Activated naive CD4-positive, alpha-beta T cell treated with anti-CD3 and anti-CD28 coated beads for 36 hours (primary cell): ENCODE measurements around the gene CSRP1. TPM values are rescaled to one million over a fixed set of nuclear protein-coding genes. Genes with fewer than 3 reads are reported as not detected.

ENCODE experiments used
- CTCF ChIA-PET: fragments of 350-600 bp; sonication (Branson Sonifier 250); formaldehyde crosslinking; loops from one replicate; lab custom pipeline; 2021; ENCODE audit warnings: antibody characterized with exemption; lab: Charles Lee
- DNase-seq: peaks from one replicate; pipeline ENCODE4 v3.0.0-alpha.2; 2020
- H3K27ac Mint-ChIP-seq: one replicate; pipeline ENCODE4 v1.8.0; 2021; ENCODE audit warnings: mild to moderate bottlenecking, mixed read lengths
- H3K27me3 Mint-ChIP-seq: one replicate; pipeline ENCODE4 v1.8.0; 2021; ENCODE audit warnings: low read depth, mixed read lengths
- H3K36me3 Mint-ChIP-seq: one replicate; pipeline ENCODE4 v1.8.0; 2021; ENCODE audit warnings: low read depth, mixed read lengths
- H3K4me1 Mint-ChIP-seq: one replicate; pipeline ENCODE4 v1.8.0; 2021; ENCODE audit warnings: low read depth, mixed read lengths
- H3K4me3 Mint-ChIP-seq: one replicate; pipeline ENCODE4 v1.8.0; 2021; ENCODE audit warnings: mild to moderate bottlenecking, moderate library complexity, mixed read lengths
- H3K9me3 Mint-ChIP-seq: one replicate; pipeline ENCODE4 v1.8.0; 2021; ENCODE audit warnings: mixed read lengths
- intact Hi-C: fragments of 100-400 bp; cut with micrococcal nuclease; formaldehyde crosslinking; loops from one replicate; pipeline ENCODE4 v1.15.1; 2023
- total RNA-seq, 2 experiments: library from RNA; stranded (reverse); gene quantifications; one replicate each; pipeline ENCODE4 v1.2.3, GENCODE V29; 2021

Gene CSRP1
- total RNA-seq, 2 experiments from 2014 or later, result 35.7 to 36.6 TPM

DNA sequence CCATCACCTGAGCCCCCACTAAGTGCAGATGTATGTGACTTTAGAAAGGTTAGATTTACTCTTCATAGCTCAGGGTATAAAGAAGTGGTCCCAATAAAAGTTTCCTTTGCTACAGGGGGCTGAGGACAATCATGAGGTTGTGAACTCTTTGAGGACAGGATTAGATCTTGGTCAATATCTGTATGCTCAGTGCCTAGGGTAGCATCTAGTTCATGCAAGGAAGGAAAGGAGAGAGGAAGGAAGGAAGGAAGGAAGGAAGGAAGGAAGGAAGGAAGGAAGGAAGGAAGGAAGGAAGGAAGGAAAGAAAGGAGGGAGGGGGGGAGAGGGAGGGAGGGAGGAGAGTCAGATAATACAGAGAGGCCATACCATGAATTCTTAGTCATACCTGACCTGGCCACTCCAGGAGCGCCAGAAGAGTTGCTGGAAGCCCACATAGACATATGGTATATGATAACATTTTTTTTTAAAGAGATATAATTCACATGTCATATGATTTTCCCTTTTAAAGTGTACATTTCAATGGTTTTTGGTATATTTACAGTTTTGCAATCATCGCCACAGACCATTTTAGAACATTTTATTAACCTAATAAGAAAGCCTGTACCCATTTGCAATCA is 9.7 kb upstream of the CSRP1 start:
- H3K4me1 Mint-ChIP-seq, result no peaks in the 10 kb centered on the region
- H3K36me3 Mint-ChIP-seq, result peaks cover 19% of the 10 kb centered on the region
- no peaks in the 10 kb centered on the region for H3K27me3 Mint-ChIP-seq
- CTCF ChIA-PET, result interaction anchor here (2.3 to 16.2 kb wide), 4 partner anchors 13 to 81 kb away, joined by 10 to 287 read pairs (median 95); no protein-coding TSS in a partner anchor
- no peak overlapping the region for H3K4me3 Mint-ChIP-seq
- intact Hi-C loops, result no loop called here
- H3K27ac Mint-ChIP-seq, result no peak overlapping the region
- no peaks in the 10 kb centered on the region for H3K9me3 Mint-ChIP-seq
- no peak for DNase-seq

DNA sequence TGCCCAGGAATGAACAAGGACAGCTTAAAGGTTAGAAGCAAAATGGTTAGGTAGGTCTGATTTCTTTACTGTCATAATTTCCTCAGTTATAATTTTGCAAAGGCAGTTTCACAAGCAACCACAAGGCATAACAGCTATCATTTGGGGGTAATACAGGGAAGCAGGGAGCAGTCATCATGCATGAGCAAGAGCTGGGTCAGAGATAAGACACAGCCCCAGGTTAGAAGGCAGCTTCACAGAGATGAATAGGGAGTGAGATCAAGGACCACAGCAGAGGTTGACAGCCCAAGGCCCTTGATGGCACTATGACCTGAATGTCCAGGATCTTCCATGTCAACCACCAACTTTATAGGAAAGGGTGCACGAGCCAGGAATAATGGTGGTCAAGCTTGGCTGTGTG is 9.0 kb upstream of the CSRP1 start:
- Mint-ChIP-seq H3K27ac (no peak overlapping the region), H3K27me3 (no peaks in the 10 kb centered on the region)

DNA sequence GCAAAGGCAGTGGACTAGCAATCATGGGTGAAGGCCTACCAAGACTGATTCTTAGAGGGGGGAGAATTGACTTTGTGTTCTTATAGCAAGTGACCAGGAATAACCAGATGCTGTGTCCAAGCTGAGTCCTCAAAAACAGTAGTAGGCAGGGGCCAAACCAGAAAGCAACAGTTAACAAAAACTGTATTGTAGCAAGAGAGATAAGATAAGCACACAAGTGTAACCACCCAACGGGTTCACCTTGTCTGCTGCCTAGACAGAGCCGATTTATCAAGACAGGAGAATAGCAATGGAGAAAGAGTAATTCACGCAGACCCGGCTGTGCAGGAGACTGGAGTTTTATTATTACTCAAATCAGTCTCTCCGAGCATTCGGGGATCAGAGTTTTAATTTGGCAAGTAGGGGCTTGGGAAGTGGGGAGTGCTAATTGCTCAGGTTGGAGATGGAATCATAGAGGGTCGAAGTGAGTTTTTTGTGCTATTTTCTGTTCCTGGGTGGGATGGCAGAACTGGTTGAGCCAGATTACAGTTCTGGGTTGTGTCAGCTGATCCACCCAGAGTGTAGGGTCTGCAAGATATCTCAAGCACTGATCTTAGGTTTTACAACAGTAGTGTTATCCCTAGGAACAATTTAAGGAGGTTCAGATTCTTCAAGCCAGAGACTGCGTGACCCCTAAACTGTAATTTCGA is 8.3 kb upstream of the CSRP1 start:
- Mint-ChIP-seq H3K9me3 (no peaks in the 10 kb centered on the region), H3K27ac (no peak overlapping the region)

More for the DNA sequence above, 9.0 kb upstream of the CSRP1 start:
- H3K36me3 Mint-ChIP-seq, result peaks cover 17% of the 10 kb centered on the region
- intact Hi-C loops, result no loop called here
- no peak for DNase-seq
- CTCF ChIA-PET, result interaction anchor here (0.9 to 16.2 kb wide), 6 partner anchors 9 to 261 kb away, joined by 3 to 287 read pairs (median 40); partner anchors contain the start of gene CSRP1
- no peaks in the 10 kb centered on the region for H3K4me1 Mint-ChIP-seq
- no peaks in the 10 kb centered on the region for H3K9me3 Mint-ChIP-seq
- no peak overlapping the region for H3K4me3 Mint-ChIP-seq

DNA sequence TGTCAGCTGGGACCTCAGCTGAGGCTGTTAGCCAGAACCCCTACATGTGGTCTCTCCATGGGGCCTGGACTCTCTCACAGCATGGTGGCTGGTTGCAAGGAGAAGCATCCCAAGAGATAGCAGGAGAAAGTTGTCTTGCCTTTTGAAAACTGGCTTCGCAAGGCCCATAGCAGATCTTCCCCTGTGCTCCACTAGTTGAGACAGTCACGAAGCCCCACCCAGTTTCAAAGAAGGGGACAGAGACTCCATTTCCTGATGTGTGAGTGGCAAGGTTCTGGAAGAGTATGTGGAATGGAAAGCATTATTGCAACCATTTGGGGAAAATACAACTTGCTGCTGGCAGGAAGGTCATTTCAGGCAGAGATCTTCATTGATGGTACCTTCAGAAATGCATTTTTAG is 7.5 kb upstream of the CSRP1 start:
- H3K9me3 Mint-ChIP-seq, result no peaks in the 10 kb centered on the region
- no peak overlapping the region for H3K4me3 Mint-ChIP-seq
- peaks cover 3% of the 10 kb centered on the region for H3K4me1 Mint-ChIP-seq
- peaks cover 11% of the 10 kb centered on the region for H3K36me3 Mint-ChIP-seq
- no peak for DNase-seq
- intact Hi-C loops, result no loop called here
- CTCF ChIA-PET, result interaction anchor here (1.5 to 16.2 kb wide), 11 partner anchors 8 to 81 kb away, joined by 4 to 287 read pairs (median 19); no protein-coding TSS in a partner anchor
- H3K27ac Mint-ChIP-seq, result no peak overlapping the region
- H3K27me3 Mint-ChIP-seq, result no peaks in the 10 kb centered on the region

More for the DNA sequence above, 8.3 kb upstream of the CSRP1 start:
- DNase-seq, result no peak
- Mint-ChIP-seq H3K4me3 (no peak overlapping the region), H3K36me3 (peaks cover 13% of the 10 kb centered on the region), H3K27me3 (no peaks in the 10 kb centered on the region), H3K4me1 (no peaks in the 10 kb centered on the region)
- CTCF ChIA-PET, result interaction anchor here (0.9 to 16.2 kb wide), 6 partner anchors 8 to 261 kb away, joined by 3 to 287 read pairs (median 40); partner anchors contain the start of gene CSRP1
- intact Hi-C loops, result no loop called here

DNA sequence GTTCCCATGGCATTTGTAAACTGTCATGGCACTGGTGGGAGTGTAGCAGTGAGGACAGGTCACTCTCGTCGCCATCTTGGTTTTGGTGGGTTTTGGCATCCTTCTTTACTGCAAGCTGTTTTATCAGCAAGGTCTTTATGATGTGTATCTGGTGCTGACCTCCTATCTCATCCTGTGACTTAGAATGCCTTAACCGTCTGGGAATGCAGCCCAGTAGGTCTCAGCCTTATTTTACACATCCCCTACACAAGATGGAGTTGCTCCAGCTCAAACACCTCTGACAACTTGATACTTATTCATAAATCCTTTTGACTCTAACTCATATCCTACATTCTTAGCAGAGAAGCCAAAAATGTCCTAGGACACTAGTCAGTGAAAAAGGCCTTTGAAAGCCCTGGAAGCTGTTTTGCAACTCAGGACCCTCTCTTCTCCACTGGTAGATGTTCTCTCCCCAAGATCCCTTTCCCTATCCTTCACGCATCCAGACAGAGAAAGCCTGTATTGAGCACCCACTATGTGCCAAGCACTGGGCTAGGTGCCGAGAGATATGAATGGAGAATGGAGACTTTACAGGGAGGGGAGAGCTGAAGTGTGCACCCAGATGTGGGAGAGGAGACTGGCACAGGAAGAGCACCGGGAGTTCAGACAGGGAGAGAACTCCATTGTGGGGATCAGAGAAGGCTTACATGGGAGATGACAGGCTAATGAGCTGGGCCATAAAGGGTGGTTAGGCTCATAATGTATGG is 6.7 kb upstream of the CSRP1 start:
- peaks cover 11% of the 10 kb centered on the region for H3K36me3 Mint-ChIP-seq
- H3K4me3 Mint-ChIP-seq, result no peak overlapping the region
- CTCF ChIA-PET, result interaction anchor here (0.6 to 16.2 kb wide), 28 partner anchors 7 to 490 kb away, joined by 3 to 287 read pairs (median 4); partner anchors contain the start of genes IPO9 and KIF21B
- H3K9me3 Mint-ChIP-seq, result no peaks in the 10 kb centered on the region
- peaks cover 3% of the 10 kb centered on the region for H3K4me1 Mint-ChIP-seq
- no peaks in the 10 kb centered on the region for H3K27me3 Mint-ChIP-seq
- no peak overlapping the region for H3K27ac Mint-ChIP-seq
- intact Hi-C loops, result loop anchor here (1.0 kb wide), 3 partner anchors 31 to 77 kb away; no protein-coding TSS in a partner anchor
- no peak for DNase-seq

DNA sequence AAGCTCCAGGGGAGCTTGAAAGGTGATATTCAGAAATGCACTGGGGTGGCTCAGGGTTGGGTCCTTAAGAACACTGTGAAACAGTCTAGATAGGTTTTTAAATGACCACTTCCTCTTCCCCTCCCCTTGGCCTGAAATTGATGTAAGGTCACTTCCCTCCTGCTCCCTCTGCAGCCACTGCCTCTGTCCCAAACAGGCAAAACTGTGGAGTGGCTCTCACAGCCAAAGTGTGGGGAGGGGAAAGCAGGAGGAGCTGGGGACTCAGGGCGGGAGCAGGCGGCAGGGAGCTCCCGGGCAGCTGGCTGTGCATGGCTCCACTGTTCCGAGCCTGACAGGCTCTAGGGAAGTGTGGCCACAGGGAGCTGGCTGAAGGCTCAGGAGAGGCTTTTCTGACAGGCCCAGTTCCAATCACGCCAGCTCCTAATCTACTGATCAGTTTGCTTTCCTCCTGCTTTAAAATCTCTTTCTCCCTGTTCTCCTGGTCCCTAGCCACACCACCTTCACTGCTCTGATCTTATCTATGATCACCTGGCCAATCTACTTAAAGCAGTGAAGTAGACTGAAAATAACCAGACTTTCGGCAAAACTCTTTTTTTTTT is 5.1 kb upstream of the CSRP1 start:
- H3K27ac Mint-ChIP-seq, result no peak overlapping the region
- H3K9me3 Mint-ChIP-seq, result no peaks in the 10 kb centered on the region
- DNase-seq, result no peak
- intact Hi-C loops, result no loop called here
- H3K4me1 Mint-ChIP-seq, result peaks cover 14% of the 10 kb centered on the region
- H3K27me3 Mint-ChIP-seq, result no peaks in the 10 kb centered on the region
- CTCF ChIA-PET, result interaction anchor here (0.6 to 16.2 kb wide), 24 partner anchors 8 to 356 kb away, joined by 3 to 287 read pairs (median 6); no protein-coding TSS in a partner anchor
- H3K36me3 Mint-ChIP-seq, result peaks cover 7% of the 10 kb centered on the region
- H3K4me3 Mint-ChIP-seq, result no peak overlapping the region

DNA sequence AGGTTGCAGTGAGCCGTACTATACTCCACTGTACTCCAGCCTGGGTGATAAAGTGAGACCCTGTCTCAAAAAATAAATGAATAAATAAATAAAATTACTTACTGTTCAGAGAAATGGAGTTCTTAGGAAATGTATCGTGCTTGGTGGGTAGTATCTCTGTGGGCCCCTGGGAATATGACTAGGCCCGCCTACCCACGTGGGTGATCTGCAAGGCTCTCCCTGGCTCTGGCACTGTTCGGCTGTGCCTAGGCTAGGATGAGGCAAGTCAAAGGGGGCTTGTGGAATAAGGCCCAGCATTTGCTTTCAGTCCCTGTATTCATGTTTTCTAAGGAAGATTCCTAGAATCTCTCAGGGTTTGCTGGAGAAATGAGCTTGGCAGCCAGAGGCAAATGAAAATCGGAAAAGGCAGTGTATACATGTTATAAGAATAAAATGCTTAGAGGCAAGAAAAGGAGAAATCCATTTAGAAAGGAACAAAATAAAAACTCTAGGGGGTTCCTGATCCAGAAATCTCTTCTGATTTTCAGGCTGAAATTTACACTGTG is 4.5 kb upstream of the CSRP1 start:
- Mint-ChIP-seq H3K27me3 (no peaks in the 10 kb centered on the region), H3K9me3 (no peaks in the 10 kb centered on the region), H3K36me3 (peaks cover 7% of the 10 kb centered on the region), H3K4me3 (no peak overlapping the region), H3K4me1 (peaks cover 14% of the 10 kb centered on the region), H3K27ac (no peak overlapping the region)
- DNase-seq, result no peak
- CTCF ChIA-PET, result interaction anchor here (0.8 to 16.2 kb wide), 10 partner anchors 8 to 76 kb away, joined by 3 to 287 read pairs (median 26); no protein-coding TSS in a partner anchor
- intact Hi-C loops, result no loop called here

DNA sequence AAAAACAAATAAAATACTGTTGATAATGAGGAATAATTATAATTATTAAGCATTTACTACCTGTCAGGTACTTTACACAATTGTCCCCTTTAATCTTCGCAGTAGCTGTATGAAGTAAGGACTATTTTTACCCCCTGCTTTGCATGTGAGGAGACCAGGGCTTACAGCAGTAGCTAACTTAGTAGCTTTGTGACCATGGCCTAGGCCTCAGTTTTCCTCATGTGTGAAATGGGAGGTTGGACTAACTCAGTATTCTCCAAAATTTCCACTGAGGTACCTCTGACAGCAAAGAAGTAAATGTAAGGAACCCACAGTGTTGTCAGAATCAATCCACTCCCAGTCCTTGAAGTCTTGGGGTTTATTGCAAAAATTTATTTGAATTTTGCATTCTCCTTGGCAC is 3.8 kb upstream of the CSRP1 start:
- no peaks in the 10 kb centered on the region for H3K9me3 Mint-ChIP-seq
- peaks cover 7% of the 10 kb centered on the region for H3K36me3 Mint-ChIP-seq
- intact Hi-C loops, result no loop called here
- peaks cover 21% of the 10 kb centered on the region for H3K4me1 Mint-ChIP-seq
- CTCF ChIA-PET, result interaction anchor here (3.7 to 16.2 kb wide), 5 partner anchors 8 to 75 kb away, joined by 19 to 287 read pairs (median 69); no protein-coding TSS in a partner anchor
- no peak overlapping the region for H3K27ac Mint-ChIP-seq
- no peaks in the 10 kb centered on the region for H3K27me3 Mint-ChIP-seq
- no peak for DNase-seq
- no peak overlapping the region for H3K4me3 Mint-ChIP-seq

DNA sequence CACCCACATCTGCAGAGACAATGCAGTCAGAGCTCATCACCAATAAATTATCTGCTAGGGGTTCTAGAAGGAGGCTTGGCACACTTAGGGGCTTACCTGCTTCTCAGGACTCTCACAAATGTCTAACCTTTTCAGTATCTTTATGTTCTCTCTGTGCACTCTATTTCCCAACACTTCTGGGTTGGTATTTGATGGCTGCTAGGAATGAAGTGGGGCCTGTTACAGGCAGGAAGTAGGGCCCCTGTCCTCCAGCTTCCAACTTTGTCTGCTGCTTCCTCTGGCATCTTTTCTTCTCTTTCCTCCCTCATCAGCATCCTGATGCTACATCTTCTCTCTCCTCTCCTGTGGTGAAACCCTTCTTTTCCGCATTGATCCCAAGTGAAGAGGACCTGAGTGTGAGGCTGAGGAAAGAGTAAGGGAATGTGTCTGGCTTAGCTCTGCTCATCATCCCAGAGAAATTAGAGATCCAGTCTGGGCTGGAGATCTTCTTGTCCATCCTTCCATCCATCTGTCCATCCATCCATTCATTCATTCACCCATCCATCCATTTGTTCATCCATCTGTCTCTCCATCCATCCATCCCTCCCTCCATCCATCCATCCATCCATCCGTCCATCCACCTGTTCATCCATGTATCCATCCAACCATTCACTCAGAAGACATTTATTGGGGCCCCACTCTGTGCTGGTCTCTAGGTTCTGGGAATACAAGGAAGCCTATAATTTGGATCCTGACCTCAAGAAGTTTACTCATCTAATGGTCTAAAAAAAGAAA is 2.9 kb upstream of the CSRP1 start:
- CTCF ChIA-PET, result interaction anchor here (0.8 to 16.2 kb wide), 4 partner anchors 20 to 74 kb away, joined by 3 to 287 read pairs (median 77); no protein-coding TSS in a partner anchor
- H3K27ac Mint-ChIP-seq, result no peak overlapping the region
- DNase-seq, result no peak
- H3K36me3 Mint-ChIP-seq, result peaks cover 5% of the 10 kb centered on the region
- H3K27me3 Mint-ChIP-seq, result no peaks in the 10 kb centered on the region
- peaks cover 29% of the 10 kb centered on the region for H3K4me1 Mint-ChIP-seq
- intact Hi-C loops, result loop anchor here (10.0 kb wide), 1 partner anchor 845 kb away; the partner anchor contains the start of gene DDX59
- no peaks in the 10 kb centered on the region for H3K9me3 Mint-ChIP-seq
- H3K4me3 Mint-ChIP-seq, result no peak overlapping the region

DNA sequence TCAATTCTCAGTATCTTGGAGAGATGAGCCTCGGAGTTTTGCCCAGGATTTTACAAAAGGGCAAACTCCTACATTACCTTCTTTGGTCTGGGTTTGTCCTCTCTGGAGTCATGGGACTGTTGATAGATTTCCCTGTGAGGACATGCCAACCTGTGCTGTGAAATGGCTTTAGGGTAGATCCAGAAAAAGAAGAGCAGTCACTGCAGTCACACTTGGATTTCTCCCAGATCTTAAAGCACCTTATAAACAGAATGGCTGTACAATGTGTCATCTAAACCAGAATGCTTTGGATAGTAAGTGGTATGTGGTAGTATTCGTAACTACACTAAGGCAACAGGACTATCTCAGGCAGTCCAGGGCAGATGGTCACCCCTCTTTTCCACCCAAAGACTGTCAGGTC is 1.9 kb upstream of the CSRP1 start:
- DNase-seq, result no peak
- Mint-ChIP-seq H3K27ac (no peak overlapping the region), H3K27me3 (no peaks in the 10 kb centered on the region), H3K36me3 (no peaks in the 10 kb centered on the region), H3K4me3 (no peak overlapping the region), H3K4me1 (peaks cover 33% of the 10 kb centered on the region), H3K9me3 (no peaks in the 10 kb centered on the region)
- CTCF ChIA-PET, result interaction anchor here (8.6 to 16.2 kb wide), 2 partner anchors 25 to 62 kb away, joined by 121 to 287 read pairs; no protein-coding TSS in a partner anchor
- intact Hi-C loops, result loop anchor here (10.0 kb wide), 1 partner anchor 844 kb away; the partner anchor contains the start of gene DDX59

DNA sequence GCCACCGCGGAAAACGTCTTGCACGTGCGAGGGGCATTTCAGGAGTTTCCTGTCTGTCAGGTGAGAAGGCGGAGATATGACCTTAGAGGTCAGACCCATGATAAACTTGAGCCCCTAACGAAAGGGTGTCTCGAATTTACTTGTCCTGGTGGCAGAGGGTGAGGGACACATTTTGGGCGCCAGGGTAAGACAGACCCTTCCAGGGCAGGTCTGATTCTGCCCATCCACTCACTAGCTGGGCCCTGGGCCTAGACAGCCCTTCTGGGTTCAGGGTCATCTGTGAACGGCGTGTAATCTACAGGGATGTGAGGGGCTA is 395 bp upstream of the CSRP1 start:
- Mint-ChIP-seq H3K36me3 (no peaks in the 10 kb centered on the region), H3K4me1 (peaks cover 42% of the 10 kb centered on the region), H3K9me3 (no peaks in the 10 kb centered on the region), H3K27ac (peak overlapping the region; percentile 82), H3K27me3 (no peaks in the 10 kb centered on the region), H3K4me3 (peak overlapping the region; percentile 82)
- intact Hi-C loops, result loop anchor here (1.0 to 10.0 kb wide), 6 partner anchors 25 to 843 kb away; partner anchors contain the start of genes DDX59 and IPO9
- no peak for DNase-seq
- CTCF ChIA-PET, result interaction anchor here (1.0 to 16.2 kb wide), 3 partner anchors 8 to 59 kb away, joined by 4 to 287 read pairs (median 13); no protein-coding TSS in a partner anchor
